WERI-Rb-1 (cell line): ENCODE results near the gene MRPS5.

Experiments
- DNase-seq: peaks from one replicate; pipeline ENCODE4 v3.0.0-alpha.2; 2020
- H3K27ac ChIP-seq: fragments of 250-450 bp; sonication (Bioruptor Pico); 2 replicates; pipeline ENCODE4 v1.5.1; 2020; ENCODE audit warnings: mild to moderate bottlenecking, moderate library complexity
- H3K27me3 ChIP-seq: fragments of 250-450 bp; sonication (Bioruptor Pico); 2 replicates; pipeline ENCODE4 v1.5.1; 2021; ENCODE audit warnings: mild to moderate bottlenecking, low read depth, moderate library complexity; ENCODE audit not compliant: insufficient read depth, severe bottlenecking
- H3K36me3 ChIP-seq: fragments of 250-450 bp; sonication (Bioruptor Pico); 2 replicates; pipeline ENCODE4 v1.5.1; 2020; ENCODE audit warnings: mild to moderate bottlenecking, moderate library complexity
- H3K4me3 ChIP-seq: 2 replicates; pipeline ENCODE4 v1.5.1; 2011; ENCODE audit warnings: low read depth, mild to moderate bottlenecking, control low read depth, low read length
- H3K9me3 ChIP-seq: fragments of 250-450 bp; sonication (Bioruptor Pico); 2 replicates; pipeline ENCODE4 v1.5.1; 2021; ENCODE audit warnings: mild to moderate bottlenecking, moderate library complexity; ENCODE audit not compliant: severe bottlenecking
- TF ChIP-seq, protein P1 (sequence below): IDR thresholded peaks from 2 replicates; pipeline ENCODE4 v1.5.1; 2011; ENCODE audit warnings: low read depth, mild to moderate bottlenecking, control low read depth, inconsistent platforms, low read length

Gene MRPS5

DNA sequence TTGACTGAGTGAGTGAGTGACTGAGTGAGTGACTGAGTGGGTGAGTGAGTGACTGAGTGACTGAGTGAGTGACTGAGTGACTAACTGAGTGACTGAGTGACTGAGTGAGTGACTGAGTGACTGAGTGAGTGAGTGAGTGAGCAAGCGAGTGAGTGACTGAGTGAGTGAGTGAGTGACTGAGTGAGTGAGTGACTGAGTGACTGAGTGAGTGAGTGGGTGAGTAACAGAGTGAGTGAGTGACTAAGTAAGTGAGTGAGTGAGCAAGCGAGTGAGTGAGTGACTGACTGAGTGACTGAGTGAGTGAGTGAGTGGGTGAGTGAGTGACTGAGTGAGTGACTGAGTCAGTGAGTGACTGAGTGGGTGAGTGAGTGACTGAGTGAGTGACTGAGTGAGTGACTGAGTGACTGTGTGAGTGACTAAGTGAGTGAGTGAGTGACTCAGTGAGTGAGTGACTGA is 84.2 kb downstream of the MRPS5 start:
- Histone ChIP-seq H3K9me3 (no peaks in the 10 kb centered on the region), H3K27me3 (no peaks in the 10 kb centered on the region), H3K36me3 (no peaks in the 10 kb centered on the region), H3K27ac (no peak overlapping the region), H3K4me3 (no peak overlapping the region)
- TF ChIP-seq, protein P1, sequence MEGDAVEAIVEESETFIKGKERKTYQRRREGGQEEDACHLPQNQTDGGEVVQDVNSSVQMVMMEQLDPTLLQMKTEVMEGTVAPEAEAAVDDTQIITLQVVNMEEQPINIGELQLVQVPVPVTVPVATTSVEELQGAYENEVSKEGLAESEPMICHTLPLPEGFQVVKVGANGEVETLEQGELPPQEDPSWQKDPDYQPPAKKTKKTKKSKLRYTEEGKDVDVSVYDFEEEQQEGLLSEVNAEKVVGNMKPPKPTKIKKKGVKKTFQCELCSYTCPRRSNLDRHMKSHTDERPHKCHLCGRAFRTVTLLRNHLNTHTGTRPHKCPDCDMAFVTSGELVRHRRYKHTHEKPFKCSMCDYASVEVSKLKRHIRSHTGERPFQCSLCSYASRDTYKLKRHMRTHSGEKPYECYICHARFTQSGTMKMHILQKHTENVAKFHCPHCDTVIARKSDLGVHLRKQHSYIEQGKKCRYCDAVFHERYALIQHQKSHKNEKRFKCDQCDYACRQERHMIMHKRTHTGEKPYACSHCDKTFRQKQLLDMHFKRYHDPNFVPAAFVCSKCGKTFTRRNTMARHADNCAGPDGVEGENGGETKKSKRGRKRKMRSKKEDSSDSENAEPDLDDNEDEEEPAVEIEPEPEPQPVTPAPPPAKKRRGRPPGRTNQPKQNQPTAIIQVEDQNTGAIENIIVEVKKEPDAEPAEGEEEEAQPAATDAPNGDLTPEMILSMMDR: no peak
- no peak for DNase-seq

DNA sequence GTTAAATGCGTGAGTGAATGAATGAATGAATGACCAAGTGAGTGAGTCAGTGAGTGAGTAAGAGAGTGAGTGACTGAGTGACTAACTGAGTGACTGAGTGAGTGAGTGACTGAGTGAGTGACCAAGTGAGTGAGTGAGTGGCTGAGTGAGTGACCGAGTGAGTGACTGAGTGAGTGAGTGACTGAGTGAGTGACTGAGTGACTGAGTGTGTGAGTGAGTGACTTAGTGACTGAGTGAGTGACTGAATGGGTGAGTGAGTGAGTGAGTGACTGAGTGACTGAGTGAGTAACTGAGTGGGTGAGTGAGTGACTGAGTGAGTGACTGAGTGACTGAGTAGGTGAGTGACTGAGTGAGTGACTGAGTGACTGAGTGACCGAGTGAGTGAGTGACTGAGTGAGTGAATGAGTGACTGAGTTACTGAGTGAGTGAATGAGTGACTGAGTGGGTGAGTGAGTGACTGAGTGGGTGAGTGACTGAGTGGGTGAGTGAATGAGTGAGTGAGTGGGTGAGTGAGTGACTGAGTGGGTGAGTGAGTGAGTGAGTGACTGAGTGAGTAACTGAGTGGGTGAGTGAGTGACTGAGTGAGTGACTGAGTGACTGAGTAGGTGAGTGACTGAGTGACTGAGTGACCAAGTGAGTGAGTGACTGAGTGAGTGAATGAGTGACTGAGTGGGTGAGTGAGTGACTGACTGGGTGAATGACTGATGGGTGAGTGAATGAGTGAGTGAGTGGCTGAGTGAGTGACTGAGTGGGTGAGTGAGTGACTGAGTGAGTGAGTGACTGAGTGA is 84.8 kb downstream of the MRPS5 start:
- TF ChIP-seq, protein P1: no peak
- no peak overlapping the region for H3K27ac ChIP-seq
- no peaks in the 10 kb centered on the region for H3K9me3 ChIP-seq

More for the DNA sequence above, 84.8 kb downstream of the MRPS5 start:
- H3K4me3 ChIP-seq: no peak overlapping the region
- no peaks in the 10 kb centered on the region for H3K27me3 ChIP-seq
- H3K36me3 ChIP-seq: no peaks in the 10 kb centered on the region
- no peak for DNase-seq
